K562 (cell line): ENCODE data around the gene DDRGK1.

Experiments
- CBX2 ChIP-seq: fragments of 200-600 bp; sonication (generic); IDR thresholded peaks from one replicate; pipeline ENCODE4 v1.6.1; 2012; ENCODE audit warnings: mild to moderate bottlenecking, low read length, inconsistent platforms; ENCODE audit not compliant: insufficient read depth, poor library complexity, severe bottlenecking
- EZH2 ChIP-seq: IDR thresholded peaks from 2 replicates; pipeline ENCODE4 v1.6.1; 2012; ENCODE audit warnings: low read depth, mild to moderate bottlenecking, inconsistent platforms, low read length, borderline replicate concordance
- KLF13 ChIP-seq: fragments of 450-650 bp; IDR thresholded peaks from 2 replicates; pipeline ENCODE4 v1.6.1; 2016; ENCODE audit warnings: missing genetic modification characterization, low read depth, mild to moderate bottlenecking, missing compliant biosample characterization, moderate library complexity, borderline replicate concordance
- POLR2A ChIP-seq: fragments of 450-650 bp; conservative IDR thresholded peaks from 2 replicates; pipeline ENCODE4 v1.6.1; 2016
- RNF2 ChIP-seq: sonication (generic); IDR thresholded peaks from 2 replicates; pipeline ENCODE4 v1.6.1; 2016
- TAF1 ChIP-seq: IDR thresholded peaks from 2 replicates; pipeline ENCODE4 v1.6.1; 2011; ENCODE audit warnings: mild to moderate bottlenecking, low read length, moderate library complexity; ENCODE audit not compliant: insufficient read depth, control insufficient read depth, severe bottlenecking; ENCODE audit errors: extremely low read depth
- TCF7L2 ChIP-seq: fragments of 150-350 bp; IDR thresholded peaks from 2 replicates; pipeline ENCODE4 v1.6.1; 2016; ENCODE audit warnings: low read depth, mild to moderate bottlenecking, low read length, moderate library complexity
- YY1 ChIP-seq, 3 experiments: IDR thresholded peaks; 2 replicates each; pipeline ENCODE4 v1.6.1; 2011; ENCODE audit warnings: low read length in 2 of 3, mild to moderate bottlenecking in 2 of 3, moderate library complexity in 2 of 3, borderline replicate concordance in 1 of 3, control low read depth in 1 of 3, low read depth in 1 of 3; ENCODE audit not compliant: insufficient read depth in 3 of 3, insufficient replicate concordance in 2 of 3, control insufficient read depth in 1 of 3, insufficient read length in 1 of 3; ENCODE audit errors: extremely low read depth in 1 of 3
- ZNF24 ChIP-seq: fragments of 450-650 bp; IDR thresholded peaks from 2 replicates; pipeline ENCODE4 v1.6.1; 2016
- TF ChIP-seq, protein P1 (sequence below): sonication (generic); formaldehyde crosslinking; IDR thresholded peaks from 2 replicates; pipeline ENCODE4 v1.8.1; 2022; ENCODE audit warnings: missing genetic modification reagents
- TF ChIP-seq, protein P2 (sequence below), 3 experiments: IDR thresholded peaks in 2 of 3; conservative IDR thresholded peaks in 1 of 3; 2 replicates each; pipeline ENCODE4 v1.5.1; 2011 to 2012; ENCODE audit warnings: low read length in 3 of 3, mild to moderate bottlenecking in 3 of 3, control low read depth in 2 of 3, improper control_type of control experiment in 1 of 3, inconsistent platforms in 1 of 3, low read depth in 1 of 3, mixed read lengths in 1 of 3, moderate library complexity in 1 of 3; ENCODE audit not compliant: insufficient read depth in 2 of 3
- TF ChIP-seq, protein P3 (sequence below): sonication (generic); formaldehyde crosslinking; IDR thresholded peaks from 2 replicates; pipeline ENCODE4 v1.8.1; 2022; ENCODE audit warnings: missing genetic modification reagents
- TF ChIP-seq, protein P4 (sequence below): fragments of 250-450 bp; sonication (Bioruptor Pico); IDR thresholded peaks from 2 replicates; pipeline ENCODE4 v1.8.0; 2021; ENCODE audit warnings: moderate library complexity, mild to moderate bottlenecking, inconsistent platforms

DNA sequence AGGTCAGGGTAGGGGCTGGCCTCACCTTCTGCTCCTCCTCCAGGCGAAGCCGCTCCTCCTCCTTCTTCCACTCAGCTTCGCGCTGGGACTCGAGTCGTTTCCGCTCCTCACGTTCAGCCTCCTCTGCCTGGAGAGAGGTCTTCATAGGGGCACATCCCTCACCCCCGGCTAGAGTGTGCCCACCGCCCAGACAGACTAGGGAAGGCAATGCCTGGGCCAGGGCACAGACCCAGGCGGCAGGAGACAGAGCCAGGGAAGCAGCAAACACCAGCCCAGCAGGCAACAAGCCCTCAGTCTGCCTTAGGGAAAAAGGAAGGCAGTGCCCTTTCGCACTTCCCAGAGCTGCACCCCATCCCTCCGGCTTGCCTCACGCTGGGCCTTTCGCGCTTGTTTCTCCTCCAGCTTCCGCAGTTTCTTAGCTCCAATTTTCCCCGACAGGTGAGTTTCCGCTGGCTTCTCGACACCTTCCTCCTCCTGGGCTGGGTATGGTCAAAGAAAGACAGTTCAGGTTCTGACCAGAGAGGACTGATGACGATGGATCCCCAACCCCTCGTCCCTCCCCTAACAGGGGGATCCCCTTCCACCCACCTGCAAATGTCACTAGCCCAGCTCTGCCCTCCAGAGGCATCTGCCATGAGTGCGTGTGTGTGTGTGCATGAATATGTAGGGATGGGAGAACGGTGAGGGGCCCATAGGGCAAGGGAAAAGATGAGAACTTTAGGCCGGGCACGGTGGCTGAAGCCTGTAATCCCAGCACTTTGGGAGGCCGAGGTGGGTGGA lies 4.3 kb downstream of the DDRGK1 start:
- TF ChIP-seq POLR2A (no peak), KLF13 (tag) (no peak), EZH2 (no peak), TAF1 (no peak), YY1 (IDR thresholded peaks at IDR 0.05; ENCODE audit: borderline replicate concordance in 1 of 3, control insufficient read depth in 1 of 3, extremely low read depth in 1 of 3, insufficient read depth in 3 of 3, insufficient read length in 1 of 3, insufficient replicate concordance in 2 of 3, low read depth in 1 of 3, low read length in 2 of 3) (no peak), ZNF24 (no peak), RNF2 (no peak), TCF7L2 (no peak), CBX2 (no peak)
- TF ChIP-seq, protein P1, sequence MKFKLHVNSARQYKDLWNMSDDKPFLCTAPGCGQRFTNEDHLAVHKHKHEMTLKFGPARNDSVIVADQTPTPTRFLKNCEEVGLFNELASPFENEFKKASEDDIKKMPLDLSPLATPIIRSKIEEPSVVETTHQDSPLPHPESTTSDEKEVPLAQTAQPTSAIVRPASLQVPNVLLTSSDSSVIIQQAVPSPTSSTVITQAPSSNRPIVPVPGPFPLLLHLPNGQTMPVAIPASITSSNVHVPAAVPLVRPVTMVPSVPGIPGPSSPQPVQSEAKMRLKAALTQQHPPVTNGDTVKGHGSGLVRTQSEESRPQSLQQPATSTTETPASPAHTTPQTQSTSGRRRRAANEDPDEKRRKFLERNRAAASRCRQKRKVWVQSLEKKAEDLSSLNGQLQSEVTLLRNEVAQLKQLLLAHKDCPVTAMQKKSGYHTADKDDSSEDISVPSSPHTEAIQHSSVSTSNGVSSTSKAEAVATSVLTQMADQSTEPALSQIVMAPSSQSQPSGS (CRISPR knock-in tag), result no peak
- TF ChIP-seq, protein P2, sequence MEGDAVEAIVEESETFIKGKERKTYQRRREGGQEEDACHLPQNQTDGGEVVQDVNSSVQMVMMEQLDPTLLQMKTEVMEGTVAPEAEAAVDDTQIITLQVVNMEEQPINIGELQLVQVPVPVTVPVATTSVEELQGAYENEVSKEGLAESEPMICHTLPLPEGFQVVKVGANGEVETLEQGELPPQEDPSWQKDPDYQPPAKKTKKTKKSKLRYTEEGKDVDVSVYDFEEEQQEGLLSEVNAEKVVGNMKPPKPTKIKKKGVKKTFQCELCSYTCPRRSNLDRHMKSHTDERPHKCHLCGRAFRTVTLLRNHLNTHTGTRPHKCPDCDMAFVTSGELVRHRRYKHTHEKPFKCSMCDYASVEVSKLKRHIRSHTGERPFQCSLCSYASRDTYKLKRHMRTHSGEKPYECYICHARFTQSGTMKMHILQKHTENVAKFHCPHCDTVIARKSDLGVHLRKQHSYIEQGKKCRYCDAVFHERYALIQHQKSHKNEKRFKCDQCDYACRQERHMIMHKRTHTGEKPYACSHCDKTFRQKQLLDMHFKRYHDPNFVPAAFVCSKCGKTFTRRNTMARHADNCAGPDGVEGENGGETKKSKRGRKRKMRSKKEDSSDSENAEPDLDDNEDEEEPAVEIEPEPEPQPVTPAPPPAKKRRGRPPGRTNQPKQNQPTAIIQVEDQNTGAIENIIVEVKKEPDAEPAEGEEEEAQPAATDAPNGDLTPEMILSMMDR (IDR thresholded peaks at IDR 0.05 in 2 of 3, conservative IDR thresholded peaks at IDR 0.05 in 1 of 3; ENCODE audit: insufficient read depth in 2 of 3, low read depth in 1 of 3, low read length in 3 of 3), result no peak
- TF ChIP-seq, protein P3, sequence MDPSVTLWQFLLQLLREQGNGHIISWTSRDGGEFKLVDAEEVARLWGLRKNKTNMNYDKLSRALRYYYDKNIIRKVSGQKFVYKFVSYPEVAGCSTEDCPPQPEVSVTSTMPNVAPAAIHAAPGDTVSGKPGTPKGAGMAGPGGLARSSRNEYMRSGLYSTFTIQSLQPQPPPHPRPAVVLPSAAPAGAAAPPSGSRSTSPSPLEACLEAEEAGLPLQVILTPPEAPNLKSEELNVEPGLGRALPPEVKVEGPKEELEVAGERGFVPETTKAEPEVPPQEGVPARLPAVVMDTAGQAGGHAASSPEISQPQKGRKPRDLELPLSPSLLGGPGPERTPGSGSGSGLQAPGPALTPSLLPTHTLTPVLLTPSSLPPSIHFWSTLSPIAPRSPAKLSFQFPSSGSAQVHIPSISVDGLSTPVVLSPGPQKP (CRISPR knock-in tag), result no peak
- TF ChIP-seq, protein P4, sequence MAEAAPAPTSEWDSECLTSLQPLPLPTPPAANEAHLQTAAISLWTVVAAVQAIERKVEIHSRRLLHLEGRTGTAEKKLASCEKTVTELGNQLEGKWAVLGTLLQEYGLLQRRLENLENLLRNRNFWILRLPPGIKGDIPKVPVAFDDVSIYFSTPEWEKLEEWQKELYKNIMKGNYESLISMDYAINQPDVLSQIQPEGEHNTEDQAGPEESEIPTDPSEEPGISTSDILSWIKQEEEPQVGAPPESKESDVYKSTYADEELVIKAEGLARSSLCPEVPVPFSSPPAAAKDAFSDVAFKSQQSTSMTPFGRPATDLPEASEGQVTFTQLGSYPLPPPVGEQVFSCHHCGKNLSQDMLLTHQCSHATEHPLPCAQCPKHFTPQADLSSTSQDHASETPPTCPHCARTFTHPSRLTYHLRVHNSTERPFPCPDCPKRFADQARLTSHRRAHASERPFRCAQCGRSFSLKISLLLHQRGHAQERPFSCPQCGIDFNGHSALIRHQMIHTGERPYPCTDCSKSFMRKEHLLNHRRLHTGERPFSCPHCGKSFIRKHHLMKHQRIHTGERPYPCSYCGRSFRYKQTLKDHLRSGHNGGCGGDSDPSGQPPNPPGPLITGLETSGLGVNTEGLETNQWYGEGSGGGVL, result no peak
